ENCODE results near the gene TMEM208. TPM values are rescaled to one million over a fixed set of nuclear protein-coding genes. Genes with fewer than 3 reads are reported as not detected.

Gene TMEM208
- total and polyA plus RNA-seq, 2 of the 13 experiments (the other 11 are each of a cell fraction or from before 2014, with no cell fraction given) = 58.8 to 72.9 TPM

DNA sequence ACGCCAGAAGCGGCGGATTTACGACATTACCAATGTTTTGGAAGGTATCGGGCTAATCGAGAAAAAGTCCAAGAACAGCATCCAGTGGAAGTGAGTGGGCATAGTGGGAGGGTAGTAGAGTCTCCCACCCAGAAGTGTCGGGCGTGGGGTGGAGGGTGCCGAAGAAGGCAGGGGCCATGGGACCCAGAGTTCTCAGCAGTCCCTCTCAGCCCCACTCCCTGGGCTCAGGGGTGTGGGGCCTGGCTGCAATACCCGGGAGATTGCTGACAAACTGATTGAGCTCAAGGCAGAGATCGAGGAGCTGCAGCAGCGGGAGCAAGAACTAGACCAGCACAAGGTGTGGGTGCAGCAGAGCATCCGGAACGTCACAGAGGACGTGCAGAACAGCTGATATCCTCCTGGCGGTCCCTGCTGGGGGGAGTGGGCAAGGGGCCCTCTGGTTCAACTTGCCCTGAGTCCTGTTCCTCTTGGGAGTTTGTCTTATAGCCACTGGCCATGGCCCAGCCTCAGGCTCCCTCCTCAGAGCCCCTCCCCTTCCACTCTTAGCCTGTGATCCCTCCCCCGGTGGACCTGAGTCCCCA is 34.1 kb upstream of the TMEM208 start (continued):
- TF ChIP-seq, protein P1, sequence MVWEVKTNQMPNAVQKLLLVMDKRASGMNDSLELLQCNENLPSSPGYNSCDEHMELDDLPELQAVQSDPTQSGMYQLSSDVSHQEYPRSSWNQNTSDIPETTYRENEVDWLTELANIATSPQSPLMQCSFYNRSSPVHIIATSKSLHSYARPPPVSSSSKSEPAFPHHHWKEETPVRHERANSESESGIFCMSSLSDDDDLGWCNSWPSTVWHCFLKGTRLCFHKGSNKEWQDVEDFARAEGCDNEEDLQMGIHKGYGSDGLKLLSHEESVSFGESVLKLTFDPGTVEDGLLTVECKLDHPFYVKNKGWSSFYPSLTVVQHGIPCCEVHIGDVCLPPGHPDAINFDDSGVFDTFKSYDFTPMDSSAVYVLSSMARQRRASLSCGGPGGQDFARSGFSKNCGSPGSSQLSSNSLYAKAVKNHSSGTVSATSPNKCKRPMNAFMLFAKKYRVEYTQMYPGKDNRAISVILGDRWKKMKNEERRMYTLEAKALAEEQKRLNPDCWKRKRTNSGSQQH (CRISPR knock-in tag; IDR thresholded peaks at IDR 0.05; ENCODE audit: low read depth) = no peak
- TF ChIP-seq ZSCAN30 (CRISPR knock-in tag; IDR thresholded peaks at IDR 0.05) (no peak), HNRNPUL1 (IDR thresholded peaks at IDR 0.05; ENCODE audit: low read depth, low read length) (no peak), TMF1 (CRISPR knock-in tag; IDR thresholded peaks at IDR 0.05; ENCODE audit: low read depth) (no peak), POLR2AphosphoS5 (IDR thresholded peaks at IDR 0.05; ENCODE audit: low read depth, low read length) (no peak), ZNF333 (CRISPR knock-in tag; IDR thresholded peaks at IDR 0.05; ENCODE audit: borderline replicate concordance) (no peak), ATF7 (IDR thresholded peaks at IDR 0.05) (no peak), ATF7 (CRISPR knock-in tag; IDR thresholded peaks at IDR 0.05) (no peak), NFE2L1 (CRISPR knock-in tag; IDR thresholded peaks at IDR 0.05; ENCODE audit: borderline replicate concordance) (peak; percentile 66; the same call in 1 of the 2 replicates), SSRP1 (CRISPR knock-in tag; IDR thresholded peaks at IDR 0.05) (no peak), PAF1 (CRISPR knock-in tag; IDR thresholded peaks at IDR 0.05) (no peak), ZNF263 (CRISPR knock-in tag; IDR thresholded peaks at IDR 0.05) (no peak), ZNF644 (CRISPR knock-in tag; IDR thresholded peaks at IDR 0.05; ENCODE audit: low read depth) (no peak), ZNF652 (CRISPR knock-in tag; IDR thresholded peaks at IDR 0.05; ENCODE audit: borderline replicate concordance, low read depth) (no peak), ZSCAN25 (CRISPR knock-in tag; IDR thresholded peaks at IDR 0.05) (no peak), NPAS2 (CRISPR knock-in tag; IDR thresholded peaks at IDR 0.05; ENCODE audit: borderline replicate concordance) (no peak), FOXA3 (CRISPR knock-in tag; IDR thresholded peaks at IDR 0.05) (no peak)
- TF ChIP-seq, protein P2, sequence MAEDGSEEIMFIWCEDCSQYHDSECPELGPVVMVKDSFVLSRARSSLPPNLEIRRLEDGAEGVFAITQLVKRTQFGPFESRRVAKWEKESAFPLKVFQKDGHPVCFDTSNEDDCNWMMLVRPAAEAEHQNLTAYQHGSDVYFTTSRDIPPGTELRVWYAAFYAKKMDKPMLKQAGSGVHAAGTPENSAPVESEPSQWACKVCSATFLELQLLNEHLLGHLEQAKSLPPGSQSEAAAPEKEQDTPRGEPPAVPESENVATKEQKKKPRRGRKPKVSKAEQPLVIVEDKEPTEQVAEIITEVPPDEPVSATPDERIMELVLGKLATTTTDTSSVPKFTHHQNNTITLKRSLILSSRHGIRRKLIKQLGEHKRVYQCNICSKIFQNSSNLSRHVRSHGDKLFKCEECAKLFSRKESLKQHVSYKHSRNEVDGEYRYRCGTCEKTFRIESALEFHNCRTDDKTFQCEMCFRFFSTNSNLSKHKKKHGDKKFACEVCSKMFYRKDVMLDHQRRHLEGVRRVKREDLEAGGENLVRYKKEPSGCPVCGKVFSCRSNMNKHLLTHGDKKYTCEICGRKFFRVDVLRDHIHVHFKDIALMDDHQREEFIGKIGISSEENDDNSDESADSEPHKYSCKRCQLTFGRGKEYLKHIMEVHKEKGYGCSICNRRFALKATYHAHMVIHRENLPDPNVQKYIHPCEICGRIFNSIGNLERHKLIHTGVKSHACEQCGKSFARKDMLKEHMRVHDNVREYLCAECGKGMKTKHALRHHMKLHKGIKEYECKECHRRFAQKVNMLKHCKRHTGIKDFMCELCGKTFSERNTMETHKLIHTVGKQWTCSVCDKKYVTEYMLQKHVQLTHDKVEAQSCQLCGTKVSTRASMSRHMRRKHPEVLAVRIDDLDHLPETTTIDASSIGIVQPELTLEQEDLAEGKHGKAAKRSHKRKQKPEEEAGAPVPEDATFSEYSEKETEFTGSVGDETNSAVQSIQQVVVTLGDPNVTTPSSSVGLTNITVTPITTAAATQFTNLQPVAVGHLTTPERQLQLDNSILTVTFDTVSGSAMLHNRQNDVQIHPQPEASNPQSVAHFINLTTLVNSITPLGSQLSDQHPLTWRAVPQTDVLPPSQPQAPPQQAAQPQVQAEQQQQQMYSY (CRISPR knock-in tag; IDR thresholded peaks at IDR 0.05) = no peak
- TF ChIP-seq, protein P3, sequence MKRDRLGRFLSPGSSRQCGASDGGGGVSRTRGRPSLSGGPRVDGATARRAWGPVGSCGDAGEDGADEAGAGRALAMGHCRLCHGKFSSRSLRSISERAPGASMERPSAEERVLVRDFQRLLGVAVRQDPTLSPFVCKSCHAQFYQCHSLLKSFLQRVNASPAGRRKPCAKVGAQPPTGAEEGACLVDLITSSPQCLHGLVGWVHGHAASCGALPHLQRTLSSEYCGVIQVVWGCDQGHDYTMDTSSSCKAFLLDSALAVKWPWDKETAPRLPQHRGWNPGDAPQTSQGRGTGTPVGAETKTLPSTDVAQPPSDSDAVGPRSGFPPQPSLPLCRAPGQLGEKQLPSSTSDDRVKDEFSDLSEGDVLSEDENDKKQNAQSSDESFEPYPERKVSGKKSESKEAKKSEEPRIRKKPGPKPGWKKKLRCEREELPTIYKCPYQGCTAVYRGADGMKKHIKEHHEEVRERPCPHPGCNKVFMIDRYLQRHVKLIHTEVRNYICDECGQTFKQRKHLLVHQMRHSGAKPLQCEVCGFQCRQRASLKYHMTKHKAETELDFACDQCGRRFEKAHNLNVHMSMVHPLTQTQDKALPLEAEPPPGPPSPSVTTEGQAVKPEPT (CRISPR knock-in tag; IDR thresholded peaks at IDR 0.05; ENCODE audit: low read depth) = no peak
- TF ChIP-seq, protein P4, sequence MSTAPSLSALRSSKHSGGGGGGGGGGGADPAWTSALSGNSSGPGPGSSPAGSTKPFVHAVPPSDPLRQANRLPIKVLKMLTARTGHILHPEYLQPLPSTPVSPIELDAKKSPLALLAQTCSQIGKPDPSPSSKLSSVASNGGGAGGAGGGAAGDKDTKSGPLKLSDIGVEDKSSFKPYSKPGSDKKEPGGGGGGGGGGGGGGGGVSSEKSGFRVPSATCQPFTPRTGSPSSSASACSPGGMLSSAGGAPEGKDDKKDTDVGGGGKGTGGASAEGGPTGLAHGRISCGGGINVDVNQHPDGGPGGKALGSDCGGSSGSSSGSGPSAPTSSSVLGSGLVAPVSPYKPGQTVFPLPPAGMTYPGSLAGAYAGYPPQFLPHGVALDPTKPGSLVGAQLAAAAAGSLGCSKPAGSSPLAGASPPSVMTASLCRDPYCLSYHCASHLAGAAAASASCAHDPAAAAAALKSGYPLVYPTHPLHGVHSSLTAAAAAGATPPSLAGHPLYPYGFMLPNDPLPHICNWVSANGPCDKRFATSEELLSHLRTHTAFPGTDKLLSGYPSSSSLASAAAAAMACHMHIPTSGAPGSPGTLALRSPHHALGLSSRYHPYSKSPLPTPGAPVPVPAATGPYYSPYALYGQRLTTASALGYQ (CRISPR knock-in tag; IDR thresholded peaks at IDR 0.05) = no peak

All from HepG2 (cell line).